ENCODE measurements around the gene ANKMY1.

The ANKMY1 gene

GRCh38 chr2:240436683-240437550 is 120.9 kb downstream of the ANKMY1 start:
- no peak for DNase-seq (ENCODE audit: low read depth in 3 of 3)

DNA sequence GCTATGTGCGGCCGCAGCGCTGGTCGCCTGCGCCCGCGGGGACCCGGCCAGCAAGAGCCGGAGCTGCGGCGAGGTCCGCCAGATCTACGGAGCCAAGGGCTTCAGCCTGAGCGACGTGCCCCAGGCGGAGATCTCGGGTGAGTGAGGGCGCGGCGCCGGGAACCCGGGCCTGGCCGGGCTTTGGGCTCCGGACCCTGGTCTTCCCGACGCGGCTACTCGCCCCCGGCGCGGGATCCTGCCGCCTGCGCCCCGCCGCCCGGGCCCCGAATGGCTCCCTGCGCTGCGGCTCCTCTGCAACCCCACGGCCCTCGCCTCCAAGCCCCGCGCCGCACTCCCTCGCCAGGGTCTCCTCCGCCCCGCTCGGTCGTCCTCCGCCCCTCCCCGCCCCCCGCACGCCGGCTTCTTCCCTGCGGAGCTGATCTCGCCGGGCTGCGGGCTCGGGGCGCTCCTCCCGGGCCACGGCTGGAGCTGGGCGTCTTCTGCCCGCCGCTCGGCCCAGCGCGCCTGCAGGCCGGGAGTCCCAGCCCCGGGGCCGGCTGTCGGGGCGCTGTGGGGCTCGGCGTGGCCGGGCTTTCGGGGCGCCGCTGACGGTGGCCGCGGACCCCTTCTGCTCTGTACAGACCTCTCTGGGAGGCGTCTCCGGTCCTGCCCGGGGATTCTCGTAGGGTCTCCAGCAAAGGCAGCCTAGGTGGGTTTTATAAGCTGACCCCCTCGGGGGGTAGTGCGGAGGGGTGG is 121.7 kb downstream of the ANKMY1 start:
- DNase-seq (ENCODE audit: low read depth in 3 of 3), result no peak

GRCh38 chr2:240435457-240435947 is 122.3 kb downstream of the ANKMY1 start, which contains the start of gene GPC1:
GPC1 (plus strand) TSS chr2:240435663; CDS start chr2:240435919, 256 bp downstream.
- DNase-seq (ENCODE audit: low read depth in 3 of 3), result no peak

- DNase-seq (ENCODE audit: low read depth in 3 of 3), result peak; percentile 78 to 84 (median 80)
Measured at GRCh38 chr2:240434728-240435456, 122.9 kb downstream of the ANKMY1 start.

GRCh38 chr2:240433973-240434727 is 123.6 kb downstream of the ANKMY1 start:
- DNase-seq (ENCODE audit: low read depth in 3 of 3), result no peak

DNA sequence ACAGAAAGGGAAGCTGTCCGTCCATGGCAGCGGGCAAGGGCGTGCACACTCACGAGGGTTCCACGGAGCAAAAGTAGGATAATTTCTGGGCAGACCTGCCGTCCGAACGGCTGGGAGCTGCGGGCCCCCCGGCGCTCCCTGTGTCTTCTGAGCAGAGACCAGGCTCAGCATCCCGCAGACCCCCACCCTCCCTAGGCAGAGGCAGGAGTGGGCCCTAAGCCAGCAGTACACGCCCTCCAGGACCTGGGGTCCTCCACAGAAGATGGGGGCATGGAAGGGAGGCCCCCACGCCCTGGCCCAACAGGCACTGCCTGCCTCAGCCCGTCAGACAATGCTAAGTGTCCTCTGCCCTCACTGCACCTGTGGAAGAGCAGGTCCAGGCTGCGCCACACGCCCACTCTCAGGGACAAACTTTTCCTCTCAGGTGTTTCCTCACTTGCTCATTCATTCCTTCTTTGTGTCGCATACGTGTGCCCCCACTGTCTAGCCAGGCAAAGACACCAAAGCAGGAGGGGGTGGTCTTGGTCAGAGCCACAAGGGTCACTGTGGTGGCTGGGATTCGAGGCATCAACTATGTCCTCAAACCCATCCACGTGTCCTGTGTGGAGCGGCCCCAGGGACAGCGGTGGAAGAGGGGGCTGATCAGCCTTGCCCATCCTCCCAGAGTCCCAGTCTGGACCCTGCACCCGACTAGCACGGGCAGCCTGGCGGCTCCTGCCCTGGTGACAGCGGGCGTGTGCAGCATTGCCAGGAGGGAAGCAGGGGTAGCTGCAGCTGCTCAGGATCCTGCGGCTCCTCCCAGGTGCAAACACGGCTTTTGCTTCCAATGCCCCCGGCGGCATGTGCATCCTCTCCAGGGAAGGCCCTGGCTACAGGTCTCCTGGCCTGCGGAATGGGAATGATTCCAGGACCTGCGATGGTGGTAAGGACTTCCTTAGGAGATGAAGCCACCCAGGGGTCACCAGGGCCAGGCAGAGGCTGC is 124.7 kb downstream of the ANKMY1 start:
- no peak for DNase-seq (ENCODE audit: low read depth in 3 of 3)

DNA sequence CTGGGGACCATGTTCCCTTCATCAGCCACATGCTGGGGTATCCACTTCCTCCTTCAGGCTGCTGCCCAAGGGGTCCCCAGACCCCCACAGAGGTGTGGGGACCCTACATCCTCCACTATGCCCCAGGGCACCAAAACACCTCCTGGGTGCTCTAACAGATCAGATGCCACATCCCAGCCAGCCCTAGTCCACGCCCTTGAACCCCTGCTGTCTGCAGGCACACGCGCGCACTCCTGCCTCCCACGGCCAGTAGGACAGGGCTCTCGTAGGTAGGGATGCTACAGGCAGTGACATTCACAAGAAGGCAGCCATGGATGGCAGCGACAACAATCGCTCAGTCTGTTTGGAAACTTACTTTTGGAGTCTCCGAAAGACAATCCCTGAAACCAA is 125.4 kb downstream of the ANKMY1 start:
- DNase-seq (ENCODE audit: low read depth in 3 of 3), result no peak

GRCh38 chr2:240431661-240432424 is 125.9 kb downstream of the ANKMY1 start:
- no peak for DNase-seq (ENCODE audit: low read depth in 3 of 3)

GRCh38 chr2:240431271-240431660 is 126.5 kb downstream of the ANKMY1 start:
- no peak for DNase-seq (ENCODE audit: low read depth in 3 of 3)

DNA sequence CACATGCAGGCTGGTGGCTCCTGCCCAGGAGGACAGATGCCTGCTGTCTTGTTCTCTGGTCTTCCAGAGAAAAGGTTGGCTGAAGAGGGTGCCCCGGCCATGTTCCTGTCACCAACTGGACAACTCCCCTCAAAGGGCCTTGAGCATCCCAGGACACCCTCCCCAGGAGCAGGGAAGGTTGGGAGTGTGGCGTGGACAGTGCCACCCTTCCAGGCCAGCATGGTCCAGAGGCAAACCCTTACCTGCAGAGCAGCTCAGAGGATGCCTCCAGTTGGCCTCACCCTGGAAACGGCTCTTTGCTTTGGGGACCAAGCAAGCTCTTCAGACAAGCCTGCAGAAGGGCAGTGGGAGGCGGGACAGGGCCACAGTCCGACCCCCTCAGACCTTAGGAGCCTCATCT is 127.2 kb downstream of the ANKMY1 start:
- no peak for DNase-seq (ENCODE audit: low read depth in 3 of 3)

GRCh38 chr2:240429872-240430491 is 127.8 kb downstream of the ANKMY1 start:
- no peak for DNase-seq (ENCODE audit: low read depth in 3 of 3)

Data from stimulated activated CD4-positive, alpha-beta T cell treated with anti-CD3 and anti-CD28 coated beads, TNF-alpha, amount 100 ng/mL, for 4 hours (primary cell).